OCI-LY7 (cell line): Measurements from ENCODE around the gene NFIA.

Experiments used
- CTCF ChIP-seq: fragments of 200-600 bp; sonication (generic); conservative IDR thresholded peaks from 2 replicates; pipeline ENCODE4 v1.5.1; 2014; ENCODE audit warnings: mild to moderate bottlenecking, antibody characterized with exemption, low read length, moderate library complexity, mixed read lengths
- EZH2phosphoT487 ChIP-seq: fragments of 200-600 bp; sonication (generic); IDR thresholded peaks from 2 replicates; pipeline ENCODE4 v1.6.1; 2018; ENCODE audit warnings: low read depth, borderline replicate concordance, mild to moderate bottlenecking, mixed run types, antibody characterized with exemption, low read length, moderate library complexity, mixed read lengths

- TF ChIP-seq CTCF (no peak), EZH2phosphoT487 (no peak)
Observed at GRCh38 chr1:61237659-61238358, 155.4 kb downstream of the NFIA start.
